ENCODE measurements around the gene SLC22A8. TPM values are rescaled to one million over a fixed set of nuclear protein-coding genes. Genes with fewer than 3 reads are reported as not detected.
"Not testable (repeated sequence)": the region's sequence is repeated elsewhere in the genome, so short reads cannot be mapped to it uniquely, and the experiment has no call there.

Gene SLC22A8
- not detected for total RNA-seq
- long read RNA-seq: 0 reads

DNA sequence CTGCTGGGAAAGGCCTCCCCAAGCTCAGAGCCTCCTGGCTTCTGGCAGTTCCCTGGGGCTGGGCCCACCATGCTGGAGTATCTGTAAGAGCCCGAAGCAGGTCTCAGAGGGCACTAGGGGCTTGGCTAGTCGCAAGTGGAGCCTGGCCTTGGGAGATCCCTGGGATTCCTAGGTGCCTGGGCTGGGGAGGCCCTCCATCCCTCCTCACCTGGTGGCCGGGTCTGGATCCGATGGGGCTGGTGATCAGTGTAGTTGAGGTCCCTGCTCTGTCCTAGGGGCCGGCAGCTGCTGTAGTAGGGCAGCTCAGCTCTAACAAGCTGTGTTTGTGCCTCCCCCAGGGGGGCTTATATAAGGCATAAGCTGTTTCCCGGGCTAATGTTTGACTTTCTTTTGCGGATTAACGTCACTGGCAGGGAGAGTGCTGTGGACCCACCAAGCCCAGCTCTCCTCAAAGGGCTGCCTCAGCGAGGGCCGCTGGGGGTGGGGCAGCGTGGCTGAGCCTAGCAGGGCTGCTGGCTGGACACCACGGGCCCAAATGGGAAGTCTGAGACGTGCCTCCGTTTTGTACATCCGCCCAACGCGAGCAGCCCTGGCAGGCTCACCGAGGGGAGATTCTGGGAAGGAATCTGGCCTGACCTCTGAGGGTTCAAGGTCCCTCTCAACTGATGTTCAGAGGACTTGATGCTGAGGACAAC, at the start of gene SLC22A8:
Gene SLC22A8 (minus strand): TSS at position 321 of the 695 bp plus-strand sequence. CDS start 883 bp downstream, outside the sequence.
- no peak for ATAC-seq

DNA sequence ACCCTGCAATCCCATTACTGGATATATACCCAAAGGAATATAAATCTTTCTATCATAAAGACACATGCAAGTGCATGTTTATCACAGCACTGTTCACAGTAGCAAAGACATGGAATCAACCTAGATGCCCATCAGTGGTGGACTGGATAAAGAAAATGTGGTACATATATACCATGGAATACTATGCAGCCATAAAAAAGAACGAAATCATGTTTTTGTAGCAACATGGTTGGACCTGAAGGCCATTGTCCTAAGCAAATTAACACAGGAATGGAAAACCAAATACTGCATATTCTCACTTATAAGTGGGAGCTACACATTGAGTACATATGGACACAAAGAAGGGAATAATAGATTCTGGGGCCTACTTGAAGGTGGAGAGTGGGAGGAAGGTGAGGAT, 30.6 kb upstream of the SLC22A8 start:
- intact Hi-C loops (cut with DNase I, micrococcal nuclease); ATAC-seq; DNase-seq: not testable (repeated sequence)

More for the DNA sequence above, at the start of gene SLC22A8:
- DNase-seq: no peak
- intact Hi-C loops (cut with DNase I, micrococcal nuclease): no loop called here

DNA sequence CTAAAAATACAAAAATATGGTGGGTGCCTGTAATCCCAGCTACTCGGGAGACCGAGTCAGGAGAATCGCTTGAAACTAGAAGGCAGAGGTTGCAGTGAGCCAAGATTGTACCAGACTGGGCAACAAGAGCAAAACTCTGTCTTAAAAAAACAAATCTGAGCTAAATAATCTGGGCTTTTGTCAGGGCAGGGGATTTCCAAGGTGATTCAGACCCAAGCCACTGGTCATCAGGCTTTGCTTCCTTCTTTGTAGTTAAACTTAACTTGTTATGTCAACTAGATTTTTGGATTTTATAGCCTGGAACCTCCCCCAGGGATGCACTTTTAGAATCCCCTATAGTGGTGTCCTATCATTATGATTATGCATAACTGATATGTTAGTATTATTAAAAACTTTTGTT, 27.0 kb upstream of the SLC22A8 start:
- no peak for ATAC-seq

GRCh38 chr11:63032457-63032856, 16.8 kb upstream of the SLC22A8 start:
- intact Hi-C loops (cut with DNase I, micrococcal nuclease): no loop called here

More for the DNA sequence above, 27.0 kb upstream of the SLC22A8 start:
- intact Hi-C loops (cut with DNase I, micrococcal nuclease): no loop called here
- DNase-seq: no peak

DNA sequence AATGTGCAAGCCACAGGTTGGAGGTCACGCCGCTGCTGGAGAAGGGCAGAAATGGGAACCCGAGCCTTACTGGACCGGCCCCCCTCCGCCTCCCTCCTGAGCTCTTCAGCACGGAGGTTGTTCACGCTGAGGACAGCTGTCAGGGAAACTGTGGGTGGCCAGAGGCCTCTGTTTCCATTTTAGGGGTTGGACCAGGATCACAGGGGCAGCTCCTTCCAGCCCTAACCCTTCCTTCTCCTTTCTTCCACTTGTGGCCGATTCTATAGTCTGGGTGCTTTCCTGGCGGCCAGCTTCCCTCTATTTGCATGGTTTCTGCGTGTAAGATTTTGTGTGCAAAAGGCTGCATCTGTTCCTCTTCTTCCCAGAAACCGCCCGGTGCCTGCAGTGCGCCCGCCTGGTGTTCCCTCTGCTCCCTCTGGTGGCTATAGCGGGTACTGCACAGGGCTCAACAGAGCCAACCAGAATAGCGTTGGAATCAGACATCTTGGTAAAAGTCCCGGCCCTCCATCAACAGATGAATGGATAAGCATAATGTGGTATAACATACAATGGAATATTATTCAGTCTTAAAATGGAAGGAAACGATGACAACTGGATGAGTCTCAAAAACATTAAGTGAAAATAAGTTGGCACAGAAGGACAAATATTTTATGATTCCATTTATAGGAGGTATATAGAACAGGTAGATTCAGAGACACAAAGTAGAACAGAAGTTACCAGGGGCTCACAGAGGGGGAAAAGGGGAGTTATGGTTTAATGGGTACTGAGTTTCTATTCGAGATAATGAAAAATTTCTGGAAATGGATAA, 8.4 kb upstream of the SLC22A8 start:
- DNase-seq: peak; percentile 63 to 92
- ATAC-seq: peak; percentile 94
- intact Hi-C loops (cut with DNase I, micrococcal nuclease): loop anchor here (2.0 to 5.0 kb wide), 2 partner anchors 117 kb away; no protein-coding TSS in a partner anchor

More at GRCh38 chr11:63032457-63032856, 16.8 kb upstream of the SLC22A8 start:
- ATAC-seq (no peak), DNase-seq (no peak)

DNA sequence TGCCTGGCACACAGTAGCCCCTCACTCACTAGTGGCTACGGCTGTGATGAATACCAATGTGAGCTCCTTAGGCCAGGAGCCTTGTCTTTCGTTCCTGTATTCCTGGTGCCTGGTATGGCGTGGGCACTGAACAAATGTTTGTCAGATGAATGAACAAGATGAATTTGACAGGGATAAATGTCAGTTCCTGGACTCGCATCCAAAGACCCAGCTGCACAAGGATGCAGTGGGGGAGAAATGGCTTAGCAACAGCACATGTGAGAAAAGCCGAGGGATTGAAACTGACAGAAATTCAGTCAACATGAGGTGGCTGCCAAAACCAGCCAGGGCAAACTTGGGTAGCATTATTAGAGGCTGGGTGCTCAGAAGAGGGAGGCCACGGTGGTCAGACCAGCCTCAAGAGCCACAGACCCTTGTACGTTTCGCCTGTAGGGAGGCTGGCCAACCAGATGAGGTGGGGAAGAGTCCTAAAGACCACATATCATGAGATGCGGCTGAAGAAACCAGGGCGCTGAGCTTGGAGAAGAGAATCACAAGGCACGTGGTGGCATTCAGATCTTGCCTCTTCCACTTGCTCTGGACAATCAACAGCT, 7.7 kb upstream of the SLC22A8 start:
- DNase-seq (no peak), ATAC-seq (no peak)
- intact Hi-C loops (cut with DNase I, micrococcal nuclease): loop anchor here in 1 of 2 donors (5.0 kb wide), 1 partner anchor 116 kb away; no protein-coding TSS in a partner anchor

DNA sequence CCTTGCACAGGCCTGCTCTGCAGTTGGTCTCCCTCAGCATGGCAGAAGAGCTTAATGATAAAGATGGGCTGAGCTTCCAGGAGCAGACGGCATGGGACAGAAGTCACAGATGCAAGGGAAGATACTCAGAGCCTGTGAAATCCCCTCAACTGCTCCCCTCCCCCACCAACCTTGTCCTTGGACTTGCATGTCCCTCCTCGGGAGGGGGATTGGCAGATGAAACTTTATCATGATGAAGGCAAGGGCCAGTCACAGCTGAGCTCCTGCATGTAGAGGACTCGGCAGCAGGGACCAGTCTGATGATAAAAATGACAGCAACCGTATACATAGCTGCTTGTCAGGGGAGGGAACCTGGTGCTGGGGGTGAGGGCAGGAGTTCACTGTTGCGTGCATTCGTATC, 6.8 kb upstream of the SLC22A8 start:
- ATAC-seq: no peak
- intact Hi-C loops (cut with DNase I, micrococcal nuclease): loop anchor here in 1 of 2 donors (5.0 kb wide), 1 partner anchor 115 kb away; no protein-coding TSS in a partner anchor
- no peak for DNase-seq

DNA sequence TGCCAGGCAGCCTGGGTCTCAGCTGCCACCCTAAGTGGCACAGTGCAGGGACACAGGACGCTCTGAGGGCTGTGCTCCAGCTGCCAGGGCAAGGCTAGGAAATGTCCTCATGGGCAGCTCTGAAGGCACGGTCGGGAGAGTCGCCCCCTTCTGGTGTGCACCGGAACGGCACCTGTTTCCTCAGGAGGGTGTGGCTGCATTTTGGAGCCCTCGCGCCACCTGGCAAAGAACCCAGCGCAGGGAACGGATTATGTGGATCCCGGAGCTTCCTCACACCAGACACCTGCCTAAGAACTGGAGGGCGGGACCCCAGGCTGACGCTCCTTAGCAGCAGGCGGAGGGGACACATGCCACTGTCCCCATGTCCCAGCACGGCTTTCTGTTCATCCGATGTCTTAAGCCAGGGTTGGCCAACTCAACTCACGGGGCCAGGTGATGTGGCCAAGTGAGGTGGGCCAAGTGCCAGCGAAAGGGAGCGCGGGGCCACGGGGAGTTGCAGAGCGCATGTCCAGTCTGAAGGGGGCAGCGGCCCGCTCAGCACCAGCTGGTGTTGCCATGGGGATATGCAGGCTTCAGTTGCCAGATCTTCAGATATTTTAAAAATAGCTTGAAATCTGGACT, 5.1 kb upstream of the SLC22A8 start:
- DNase-seq: no peak
- ATAC-seq: no peak
- intact Hi-C loops (cut with DNase I, micrococcal nuclease): loop anchor here in 1 of 2 donors (5.0 kb wide), 1 partner anchor 113 kb away; no protein-coding TSS in a partner anchor

DNA sequence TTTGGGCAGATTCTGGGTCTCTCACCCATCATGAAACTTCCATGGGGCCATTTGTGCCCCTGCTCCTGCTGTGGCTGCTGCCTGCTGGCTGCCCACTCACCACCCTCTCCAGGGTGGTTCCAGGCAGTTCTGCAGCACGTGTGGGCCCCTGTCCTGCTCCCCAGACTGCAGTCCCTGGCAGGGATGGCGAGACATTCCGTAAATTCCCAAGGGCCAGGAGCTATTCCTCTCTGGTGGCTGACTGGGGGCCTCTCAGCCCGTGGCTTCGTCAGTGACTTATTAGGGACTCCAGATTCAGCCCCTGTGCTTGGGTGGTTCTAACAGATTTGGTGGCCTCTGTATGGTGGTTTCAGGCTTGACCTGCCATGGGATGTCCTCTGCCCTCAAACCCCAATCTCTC, 3.9 kb upstream of the SLC22A8 start:
- intact Hi-C loops (cut with DNase I, micrococcal nuclease): no loop called here
- ATAC-seq (no peak), DNase-seq (no peak)

DNA sequence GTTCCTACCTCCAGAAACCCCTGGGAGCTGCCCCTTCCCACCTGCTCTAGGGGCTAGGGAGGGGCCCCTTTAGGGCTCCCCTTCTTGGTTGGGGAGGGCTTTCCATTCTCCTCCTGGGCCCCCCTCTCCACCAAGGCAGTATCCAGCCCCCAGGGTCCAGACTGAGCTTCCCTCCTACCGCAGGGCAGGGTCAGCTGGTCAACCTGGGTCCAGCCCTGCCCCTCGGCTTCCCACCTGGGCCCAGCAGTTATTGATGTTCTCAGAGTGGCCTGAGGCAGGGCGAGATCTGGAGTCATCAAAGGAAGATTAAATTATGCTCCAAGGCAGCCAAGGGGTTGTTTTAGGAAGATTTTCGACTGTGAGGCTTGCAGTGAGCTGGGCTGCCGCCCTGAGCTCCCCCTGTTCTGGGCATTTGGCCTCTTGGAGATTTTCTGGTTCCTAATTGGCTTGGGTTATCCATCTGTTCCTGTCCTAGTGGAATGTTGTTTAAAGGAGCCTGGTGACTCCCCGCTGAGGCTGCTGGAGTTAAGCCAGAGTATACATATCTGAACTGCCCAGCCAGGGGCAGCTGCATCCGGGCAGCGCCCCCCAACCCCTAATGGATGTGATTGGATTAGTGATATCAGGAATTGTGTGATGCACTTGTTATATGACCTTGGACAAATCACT, 1.8 kb upstream of the SLC22A8 start:
- ATAC-seq: no peak
- intact Hi-C loops (cut with DNase I, micrococcal nuclease): no loop called here

DNA sequence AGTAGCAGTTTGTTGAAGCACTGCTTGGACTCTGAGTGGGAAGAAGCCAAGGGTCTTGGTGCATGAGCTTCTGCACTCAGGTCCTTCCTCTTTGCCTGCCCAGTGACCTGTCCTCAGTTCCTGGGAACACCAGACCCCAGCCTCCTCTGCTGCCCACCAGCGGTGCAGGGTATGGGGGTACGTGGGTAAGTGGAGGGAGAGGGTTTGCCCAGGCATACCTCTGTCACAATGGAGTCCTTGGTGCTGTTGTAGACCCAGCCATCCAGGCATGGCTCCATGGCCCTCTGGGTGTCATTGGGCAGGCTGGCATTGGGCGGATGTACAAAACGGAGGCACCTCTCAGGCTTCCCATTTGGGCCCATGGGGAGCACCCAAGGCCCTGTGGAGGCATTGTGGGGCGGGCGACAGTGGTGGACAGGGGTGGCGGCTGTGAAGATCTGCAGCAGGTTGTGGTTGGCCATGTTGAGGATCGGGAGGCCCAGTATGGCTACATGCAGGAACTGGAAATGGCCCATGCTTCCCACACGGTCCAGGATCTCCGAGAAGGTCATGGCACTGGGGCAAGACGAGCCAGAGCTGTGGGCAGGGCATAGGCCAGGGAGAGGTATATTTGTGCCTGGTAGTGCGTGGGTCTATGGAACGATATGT, 1.1 kb downstream of the SLC22A8 start:
- intact Hi-C loops (cut with DNase I, micrococcal nuclease): no loop called here
- no peak for DNase-seq
- ATAC-seq: no peak

More for the DNA sequence above, 1.8 kb upstream of the SLC22A8 start:
- no peak for DNase-seq

DNA sequence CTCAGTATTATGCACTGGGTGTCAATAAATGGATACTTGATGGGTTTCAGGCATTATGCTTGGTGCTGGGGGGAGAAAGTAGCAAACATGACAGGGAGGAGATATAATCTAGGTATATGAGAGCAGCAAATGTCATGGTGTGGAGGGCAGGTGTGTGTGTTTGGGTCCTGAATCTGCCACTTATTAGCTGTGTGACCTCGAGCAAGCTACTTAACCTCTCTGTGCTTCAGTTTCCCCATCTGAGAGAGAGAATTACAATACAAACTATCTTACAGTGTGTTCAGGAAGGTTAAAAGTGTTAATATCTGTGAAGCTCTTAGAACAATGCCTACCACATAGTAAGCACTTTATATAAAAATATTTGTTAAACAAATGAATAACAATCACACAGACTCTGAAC, 2.8 kb downstream of the SLC22A8 start:
- no peak for ATAC-seq
- intact Hi-C loops (cut with DNase I, micrococcal nuclease): no loop called here
- DNase-seq: no peak

GRCh38 chr11:63012430-63012829, 3.2 kb downstream of the SLC22A8 start:
- DNase-seq (no peak), ATAC-seq (no peak)
- intact Hi-C loops (cut with DNase I, micrococcal nuclease): no loop called here

GRCh38 chr11:63010934-63011439, 4.7 kb downstream of the SLC22A8 start:
- no peak for DNase-seq
- no peak for ATAC-seq
- intact Hi-C loops (cut with DNase I, micrococcal nuclease): no loop called here

DNA sequence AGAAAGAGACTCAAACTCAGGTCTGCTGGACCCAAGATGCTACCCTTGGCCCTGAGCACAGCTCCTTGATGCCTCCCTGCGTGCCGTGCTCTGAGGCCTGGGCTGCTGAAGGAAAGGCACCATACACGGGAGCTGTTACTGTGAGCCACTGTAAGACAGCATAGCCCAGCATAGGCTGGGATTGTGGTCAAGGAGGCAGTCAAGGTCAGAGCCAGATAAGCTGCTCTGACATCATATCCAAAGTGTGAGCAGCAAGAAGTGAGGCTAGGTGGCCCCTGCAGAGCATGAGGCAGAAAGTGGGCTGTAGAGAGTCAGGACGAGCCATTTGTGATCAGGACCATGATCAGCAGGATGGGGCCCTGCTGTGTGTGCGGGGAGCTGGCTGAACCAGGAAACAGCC, 7.7 kb downstream of the SLC22A8 start:
- DNase-seq: no peak
- intact Hi-C loops (cut with DNase I, micrococcal nuclease): no loop called here
- no peak for ATAC-seq

DNA sequence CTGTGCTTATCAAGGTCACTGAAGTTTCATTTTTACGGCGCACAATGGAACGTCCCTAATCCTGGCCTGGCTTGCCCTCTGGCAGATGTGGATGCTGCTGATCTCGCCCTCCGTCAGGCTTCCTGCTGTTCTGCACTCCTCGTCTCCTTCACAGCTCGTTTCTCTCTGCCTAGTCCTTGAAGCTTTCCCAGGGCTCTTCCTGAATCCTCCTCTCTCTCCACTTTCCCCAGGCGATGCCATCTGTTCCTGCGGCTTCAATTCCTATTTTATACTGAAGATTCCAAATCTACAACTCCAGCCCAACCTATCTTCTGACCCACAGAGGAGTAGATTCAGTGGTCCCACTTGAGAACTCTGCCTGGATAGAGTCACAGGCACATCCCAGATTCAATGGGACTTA, 14.2 kb downstream of the SLC22A8 start:
- intact Hi-C loops (cut with DNase I, micrococcal nuclease): no loop called here
- DNase-seq (no peak), ATAC-seq (no peak)

- ATAC-seq (no peak), DNase-seq (no peak)
- intact Hi-C loops (cut with DNase I, micrococcal nuclease): no loop called here
These were observed 16.0 kb downstream of the SLC22A8 start for GRCh38 chr11:62999649-63000048.

DNA sequence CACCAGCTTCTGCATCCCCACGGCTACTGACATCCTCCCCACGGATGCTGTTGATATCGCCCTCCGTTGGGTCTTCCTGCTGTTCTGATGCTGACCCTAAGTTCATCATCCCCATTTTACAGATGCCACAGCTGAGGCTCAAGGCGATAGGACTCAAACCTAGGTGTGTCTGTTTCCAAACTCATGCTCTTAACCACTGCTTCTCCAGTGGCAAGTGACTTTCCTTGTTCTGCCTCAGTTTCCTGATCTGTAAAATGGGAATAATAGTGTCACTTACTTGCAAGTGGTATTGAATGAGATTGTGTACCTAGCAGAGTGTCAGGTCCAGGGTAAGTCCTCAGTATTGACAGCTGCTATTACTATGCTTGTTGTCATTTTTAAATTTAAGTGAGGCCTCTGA, 16.5 kb downstream of the SLC22A8 start:
- intact Hi-C loops (cut with DNase I, micrococcal nuclease): no loop called here
- ATAC-seq: no peak
- no peak for DNase-seq
